Nephron (organoid): ENCODE data around the gene KRTAP16-1.

Experiments
- H3K27ac Mint-ChIP-seq, 3 experiments: 2 replicates each; pipeline ENCODE4 v1.8.0; 2020; ENCODE audit warnings: mixed read lengths in 3 of 3, mild to moderate bottlenecking in 2 of 3, moderate library complexity in 1 of 3
- H3K27me3 Mint-ChIP-seq: 2 replicates; pipeline ENCODE4 v1.8.0; 2021; ENCODE audit warnings: low read depth, mild to moderate bottlenecking, moderate library complexity, mixed read lengths
- H3K36me3 Mint-ChIP-seq: 2 replicates; pipeline ENCODE4 v1.8.0; 2020; ENCODE audit warnings: low read depth, mixed read lengths
- H3K4me1 Mint-ChIP-seq: 2 replicates; pipeline ENCODE4 v1.8.0; 2020; ENCODE audit warnings: mixed read lengths
- H3K4me3 Mint-ChIP-seq, 3 experiments: 2 replicates each; pipeline ENCODE4 v1.8.0; 2020; ENCODE audit warnings: mild to moderate bottlenecking in 3 of 3, mixed read lengths in 3 of 3, moderate library complexity in 2 of 3
- H3K9me3 Mint-ChIP-seq: 2 replicates; pipeline ENCODE4 v1.8.0; 2020; ENCODE audit warnings: mixed read lengths
- TF ChIP-seq, protein P1 (sequence below), 3 experiments: fragments of 200-600 bp; sonication (generic); IDR thresholded peaks; one replicate each; pipeline ENCODE4 v1.5.0; 2021; ENCODE audit warnings: antibody characterized with exemption in 3 of 3; ENCODE audit not compliant: unreplicated experiment in 3 of 3

KRTAP16-1 gene

DNA sequence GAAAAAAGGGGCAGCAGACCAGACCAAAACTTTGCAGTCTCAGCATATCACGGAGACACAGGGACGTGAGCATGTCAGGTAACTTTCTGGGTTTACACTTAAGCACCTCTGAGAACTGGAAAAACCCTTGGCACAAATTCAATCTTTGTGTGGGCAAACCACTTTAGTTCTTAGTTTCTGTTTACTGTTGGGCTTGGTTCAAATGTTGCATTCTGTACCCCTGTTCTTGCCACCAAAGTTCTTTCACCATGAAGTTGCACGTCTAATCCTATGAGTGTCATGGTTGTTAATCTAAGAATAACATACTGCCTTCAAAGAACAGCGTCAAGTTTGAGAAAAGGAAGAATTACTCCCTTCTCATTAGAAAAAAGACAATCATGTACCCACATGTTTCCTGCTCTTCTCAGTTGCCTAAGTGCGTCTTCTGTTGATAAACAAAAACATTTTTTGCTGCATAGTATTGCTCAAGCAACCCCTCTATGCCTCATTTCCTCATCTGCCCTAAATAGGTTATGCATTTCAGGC is 29.9 kb upstream of the KRTAP16-1 start:
- Mint-ChIP-seq H3K27ac (peak overlapping the region; percentile 65 to 87 (median 83)), H3K36me3 (no peaks in the 10 kb centered on the region), H3K9me3 (peaks cover 20% of the 10 kb centered on the region), H3K4me3 (no peak overlapping the region), H3K4me1 (peaks cover 6% of the 10 kb centered on the region), H3K27me3 (no peaks in the 10 kb centered on the region)
- TF ChIP-seq, protein P1, sequence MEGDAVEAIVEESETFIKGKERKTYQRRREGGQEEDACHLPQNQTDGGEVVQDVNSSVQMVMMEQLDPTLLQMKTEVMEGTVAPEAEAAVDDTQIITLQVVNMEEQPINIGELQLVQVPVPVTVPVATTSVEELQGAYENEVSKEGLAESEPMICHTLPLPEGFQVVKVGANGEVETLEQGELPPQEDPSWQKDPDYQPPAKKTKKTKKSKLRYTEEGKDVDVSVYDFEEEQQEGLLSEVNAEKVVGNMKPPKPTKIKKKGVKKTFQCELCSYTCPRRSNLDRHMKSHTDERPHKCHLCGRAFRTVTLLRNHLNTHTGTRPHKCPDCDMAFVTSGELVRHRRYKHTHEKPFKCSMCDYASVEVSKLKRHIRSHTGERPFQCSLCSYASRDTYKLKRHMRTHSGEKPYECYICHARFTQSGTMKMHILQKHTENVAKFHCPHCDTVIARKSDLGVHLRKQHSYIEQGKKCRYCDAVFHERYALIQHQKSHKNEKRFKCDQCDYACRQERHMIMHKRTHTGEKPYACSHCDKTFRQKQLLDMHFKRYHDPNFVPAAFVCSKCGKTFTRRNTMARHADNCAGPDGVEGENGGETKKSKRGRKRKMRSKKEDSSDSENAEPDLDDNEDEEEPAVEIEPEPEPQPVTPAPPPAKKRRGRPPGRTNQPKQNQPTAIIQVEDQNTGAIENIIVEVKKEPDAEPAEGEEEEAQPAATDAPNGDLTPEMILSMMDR (IDR thresholded peaks at IDR 0.05; ENCODE audit: unreplicated experiment in 3 of 3), result no peak

DNA sequence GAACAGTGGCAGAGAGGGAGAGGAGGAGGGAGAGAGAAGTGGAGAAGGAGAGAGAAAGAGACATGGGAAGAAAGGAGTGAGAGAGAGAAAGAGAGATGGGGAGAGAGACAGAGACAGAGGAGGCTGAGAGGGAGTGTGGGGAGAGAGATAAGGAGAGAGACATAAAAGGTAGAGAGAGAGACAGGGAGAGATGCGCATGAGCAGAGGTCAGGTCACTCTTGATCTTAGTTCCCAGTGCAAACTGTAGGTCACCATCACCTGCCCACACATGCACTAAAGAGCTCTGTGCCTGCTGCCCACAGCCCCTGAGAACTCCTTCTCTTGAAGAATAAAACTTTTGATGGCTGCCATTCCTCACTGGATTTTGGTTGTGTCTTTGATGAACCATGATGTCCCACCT is 26.6 kb upstream of the KRTAP16-1 start:
- Mint-ChIP-seq H3K9me3 (no peaks in the 10 kb centered on the region), H3K4me3 (no peak overlapping the region), H3K36me3 (no peaks in the 10 kb centered on the region), H3K27ac (no peak overlapping the region), H3K27me3 (peaks cover 3% of the 10 kb centered on the region), H3K4me1 (peaks cover 6% of the 10 kb centered on the region)
- TF ChIP-seq, protein P1 (IDR thresholded peaks at IDR 0.05; ENCODE audit: unreplicated experiment in 3 of 3), result no peak

DNA sequence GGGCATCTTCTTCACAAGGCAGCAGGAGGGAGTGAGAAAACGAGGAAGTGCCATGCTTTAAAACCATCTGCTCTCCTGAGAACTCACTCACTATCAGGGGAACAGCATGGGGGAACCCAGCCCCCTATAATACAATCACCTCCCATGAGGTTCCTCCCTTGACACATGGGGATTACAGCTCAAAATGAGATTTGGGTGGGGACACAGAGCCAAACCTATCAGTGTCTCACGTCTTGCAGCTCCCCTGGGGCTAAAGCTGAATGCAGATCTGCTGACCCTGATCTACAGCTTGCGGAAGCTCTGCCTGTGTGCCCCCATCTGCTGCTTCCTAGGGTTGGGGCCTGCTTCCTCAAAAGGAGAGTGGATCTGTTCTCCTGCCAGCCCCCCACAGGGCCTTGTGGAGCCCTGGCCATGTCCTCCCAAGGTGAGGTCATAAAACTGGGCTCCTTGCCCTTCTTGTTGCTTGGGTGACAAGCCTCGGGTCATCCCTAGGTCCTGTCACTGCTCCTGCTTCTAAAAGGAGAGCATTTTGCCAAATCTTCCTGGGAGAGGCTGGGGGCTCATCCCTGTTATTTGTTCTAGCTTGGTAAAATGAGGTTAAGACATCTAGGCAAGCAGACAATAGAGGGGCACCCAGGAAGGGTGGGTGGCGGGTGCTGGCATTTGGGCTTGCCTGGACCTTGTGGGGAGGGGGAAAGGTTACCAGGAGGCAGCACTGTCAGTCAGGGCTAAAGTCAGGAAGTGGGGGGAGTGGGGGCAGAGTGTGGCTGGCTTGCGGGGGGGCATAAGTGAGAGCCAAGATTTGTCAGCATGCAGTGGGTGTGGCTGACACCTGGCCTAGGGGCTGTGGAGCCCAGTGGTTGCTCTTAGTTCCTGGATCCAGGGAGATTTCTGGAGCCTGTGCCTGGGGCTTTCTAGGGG is 25.5 kb upstream of the KRTAP16-1 start:
- no peaks in the 10 kb centered on the region for H3K9me3 Mint-ChIP-seq
- H3K36me3 Mint-ChIP-seq, result no peaks in the 10 kb centered on the region
- H3K4me1 Mint-ChIP-seq, result peaks cover 2% of the 10 kb centered on the region
- no peak overlapping the region for H3K4me3 Mint-ChIP-seq
- no peak overlapping the region for H3K27ac Mint-ChIP-seq
- TF ChIP-seq, protein P1 (IDR thresholded peaks at IDR 0.05; ENCODE audit: unreplicated experiment in 3 of 3), result no peak
- H3K27me3 Mint-ChIP-seq, result peaks cover 3% of the 10 kb centered on the region

DNA sequence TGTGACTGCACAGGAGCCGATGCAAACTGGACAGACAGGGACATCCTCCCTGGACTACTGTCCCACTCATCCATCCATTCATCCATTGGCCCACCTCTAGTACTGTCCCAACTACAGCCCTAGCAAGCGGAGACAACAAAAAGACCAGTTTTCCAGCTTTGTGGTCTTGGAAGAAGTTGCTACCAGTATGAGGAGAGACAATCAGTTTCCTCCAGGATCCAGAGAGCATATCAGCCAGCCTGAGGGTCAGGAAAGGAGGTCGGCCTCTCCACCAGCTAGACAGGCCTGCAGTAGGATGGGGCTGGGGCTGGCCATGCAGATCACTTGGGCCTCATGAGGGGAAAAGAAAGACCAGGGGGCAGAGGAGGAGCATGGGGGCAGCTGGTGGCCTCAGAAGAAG is 24.7 kb upstream of the KRTAP16-1 start:
- H3K27me3 Mint-ChIP-seq, result peaks cover 3% of the 10 kb centered on the region
- TF ChIP-seq, protein P1 (IDR thresholded peaks at IDR 0.05; ENCODE audit: unreplicated experiment in 3 of 3), result no peak
- no peak overlapping the region for H3K27ac Mint-ChIP-seq
- peaks cover 5% of the 10 kb centered on the region for H3K4me1 Mint-ChIP-seq
- H3K36me3 Mint-ChIP-seq, result no peaks in the 10 kb centered on the region
- H3K4me3 Mint-ChIP-seq, result no peak overlapping the region
- no peaks in the 10 kb centered on the region for H3K9me3 Mint-ChIP-seq

DNA sequence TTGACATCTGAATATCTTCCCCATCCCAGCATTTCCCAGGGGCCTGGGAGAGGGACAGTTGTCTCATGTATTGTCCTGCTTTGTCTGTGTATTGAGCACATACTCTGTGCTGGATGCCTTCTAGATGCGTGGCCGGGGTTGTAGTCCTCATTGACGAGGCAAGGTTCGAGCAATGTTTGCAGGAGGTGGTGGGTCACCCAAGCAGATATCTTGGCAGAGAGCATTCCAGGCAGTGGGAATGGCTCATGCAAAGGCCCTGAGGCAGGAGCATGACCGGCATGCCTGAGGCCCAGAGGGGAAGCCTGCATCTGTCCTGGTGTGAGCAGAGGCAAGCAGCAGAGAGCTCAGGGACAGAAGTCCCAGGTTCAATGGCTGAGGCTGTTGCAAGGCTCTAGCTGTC is 24.0 kb upstream of the KRTAP16-1 start:
- Mint-ChIP-seq H3K27me3 (peaks cover 3% of the 10 kb centered on the region), H3K36me3 (no peaks in the 10 kb centered on the region), H3K9me3 (no peaks in the 10 kb centered on the region)

More for the DNA sequence above, 24.0 kb upstream of the KRTAP16-1 start:
- H3K4me3 Mint-ChIP-seq, result no peak overlapping the region
- TF ChIP-seq, protein P1 (IDR thresholded peaks at IDR 0.05; ENCODE audit: unreplicated experiment in 3 of 3), result no peak
- peaks cover 5% of the 10 kb centered on the region for H3K4me1 Mint-ChIP-seq
- H3K27ac Mint-ChIP-seq, result no peak overlapping the region
